HepG2 (cell line): ENCODE measurements around the gene CUL5. TPM values are rescaled to one million over a fixed set of nuclear protein-coding genes. Genes with fewer than 3 reads are reported as not detected.
A peak's percentile ranks its signal among the peaks of the same experiment; 100 is the strongest.

Experiments
- ATAC-seq: fragments of 200-7000 bp; cut with Tn5 transposase; 3 replicates; pipeline ENCODE4 v1.9.1; 2020; ENCODE audit warnings: mild to moderate bottlenecking, moderate library complexity
- BruUV-seq: library from RNA; stranded (reverse); fragments of 400-500 nt; replicated peaks from 2 replicates; lab custom pipeline; 2021; lab: Mats Ljungman, UMichigan
- CTCF ChIA-PET: fragments of 300-600 bp; formaldehyde crosslinking; extraction: SDS; loops from one replicate; lab custom pipeline; 2021; ENCODE audit warnings: low total read pairs, inconsistent platforms, low intra/inter-chr PET ratio; lab: Yijun Ruan, JAX
- POLR2A ChIA-PET: fragments of 350-600 bp; sonication (Branson Sonifier 250); formaldehyde crosslinking; loops from one replicate; lab custom pipeline; 2020; ENCODE audit warnings: antibody characterized with exemption, inconsistent platforms; lab: Yijun Ruan, JAX
- DNase-seq: peaks from one replicate; pipeline ENCODE4 v3.0.0-alpha.2; 2015; ENCODE audit warnings: low spot score
- FAIRE-seq: peaks from 3 replicates; lab custom pipeline; 2011; peaks lifted over from hg19 to GRCh38; lab: Jason Lieb, UNC
- H2AFZ ChIP-seq: one replicate; pipeline ENCODE4 v1.6.1; 2011; ENCODE audit warnings: low read length, inconsistent platforms
- H3K27ac ChIP-seq: fragments of 300-600 bp; 3 replicates; pipeline ENCODE4 v1.8.0; 2011; ENCODE audit warnings: mixed run types, mild to moderate bottlenecking, mixed read lengths, low read length, inconsistent platforms; ENCODE audit not compliant: insufficient read depth; ENCODE audit errors: extremely low read length
- H3K27me3 ChIP-seq, 2 experiments: fragments of 200-600 bp in 1 of 2; 2 replicates in 1 of 2; 3 replicates in 1 of 2; pipeline versions ENCODE4 v1.6.0 to v1.8.0; 2011; ENCODE audit warnings: low read length in 2 of 2, mild to moderate bottlenecking in 2 of 2, moderate library complexity in 2 of 2, inconsistent platforms in 1 of 2; ENCODE audit not compliant: insufficient read depth in 2 of 2, control insufficient read depth in 1 of 2
- H3K36me3 ChIP-seq, 2 experiments: fragments of 200-600 bp in 1 of 2; replicated peaks in 1 of 2; 2 replicates in 1 of 2; 3 replicates in 1 of 2; pipeline versions ENCODE4 v1.5.1 to v1.8.0; 2011; ENCODE audit warnings: low read length in 2 of 2, inconsistent platforms in 1 of 2; ENCODE audit not compliant: insufficient read depth in 2 of 2, control insufficient read depth in 1 of 2
- H3K4me1 ChIP-seq: 2 replicates; pipeline ENCODE4 v1.5.1; 2012; ENCODE audit warnings: low read length, inconsistent platforms; ENCODE audit not compliant: insufficient read depth
- H3K4me2 ChIP-seq: 2 replicates; pipeline ENCODE4 v1.6.0; 2011; ENCODE audit warnings: low read depth, low read length, inconsistent platforms
- H3K4me3 ChIP-seq, 3 experiments: fragments of 200-600 bp in 1 of 3; sonication (generic), shearing (Covaris generic) in 1 of 3; replicated peaks in 1 of 3; 2 replicates each; pipeline ENCODE4 v1.5.1; 2011 to 2016; ENCODE audit warnings: low read length in 3 of 3, inconsistent platforms in 2 of 3, low read depth in 2 of 3, mild to moderate bottlenecking in 2 of 3, control low read depth in 1 of 3, mixed read lengths in 1 of 3; ENCODE audit not compliant: insufficient read depth in 1 of 3
- H3K79me2 ChIP-seq: one replicate; pipeline ENCODE4 v1.6.1; 2011; ENCODE audit warnings: low read length, inconsistent platforms; ENCODE audit not compliant: insufficient read depth
- H3K9ac ChIP-seq: 2 replicates; pipeline ENCODE4 v1.6.0; 2011; ENCODE audit warnings: mild to moderate bottlenecking, low read depth, low read length, inconsistent platforms; ENCODE audit not compliant: insufficient read depth
- H3K9me3 ChIP-seq: 2 replicates; pipeline ENCODE4 v1.5.1; 2012; ENCODE audit warnings: mild to moderate bottlenecking, low read length
- H4K20me1 ChIP-seq: 2 replicates; pipeline ENCODE4 v1.6.0; 2011; ENCODE audit warnings: inconsistent platforms, mild to moderate bottlenecking, low read length, moderate library complexity; ENCODE audit not compliant: insufficient read depth
- BORCS8-MEF2B ChIP-seq: sonication (generic); formaldehyde crosslinking; IDR thresholded peaks from 2 replicates; pipeline ENCODE4 v1.8.0; 2022; ENCODE audit warnings: mild to moderate bottlenecking, missing genetic modification reagents
- FIP1L1 ChIP-seq: fragments of 200-400 bp; formaldehyde crosslinking; IDR thresholded peaks from 2 replicates; pipeline ENCODE4 v1.6.1; 2018; ENCODE audit warnings: low read depth, mild to moderate bottlenecking, low read length, moderate library complexity, borderline replicate concordance; ENCODE audit not compliant: insufficient read depth
- HDAC2 ChIP-seq: sonication (generic); formaldehyde crosslinking; IDR thresholded peaks from 2 replicates; pipeline ENCODE4 v1.4.0; 2020; ENCODE audit warnings: missing genetic modification reagents
- MXD3 ChIP-seq: IDR thresholded peaks from 2 replicates; pipeline ENCODE4 v1.6.1; 2016; ENCODE audit warnings: mild to moderate bottlenecking, missing biosample characterization, missing genetic modification reagents
- NFATC3 ChIP-seq: sonication (generic); formaldehyde crosslinking; IDR thresholded peaks from 2 replicates; pipeline ENCODE4 v1.5.1; 2020; ENCODE audit warnings: mild to moderate bottlenecking, missing genetic modification reagents
- SALL1 ChIP-seq: sonication (generic); formaldehyde crosslinking; IDR thresholded peaks from 2 replicates; pipeline ENCODE4 v1.8.0; 2022; ENCODE audit warnings: mild to moderate bottlenecking, missing genetic modification reagents
- ZNF17 ChIP-seq: sonication (generic); formaldehyde crosslinking; IDR thresholded peaks from 2 replicates; pipeline ENCODE4 v1.5.0; 2020; ENCODE audit warnings: mild to moderate bottlenecking, missing genetic modification reagents
- ZNF224 ChIP-seq: sonication (generic); formaldehyde crosslinking; IDR thresholded peaks from 2 replicates; pipeline ENCODE4 v1.5.0; 2020; ENCODE audit warnings: mild to moderate bottlenecking, missing genetic modification reagents
- ZNF225 ChIP-seq: sonication (generic); formaldehyde crosslinking; IDR thresholded peaks from 2 replicates; pipeline ENCODE4 v1.4.0; 2020; ENCODE audit warnings: mild to moderate bottlenecking, missing genetic modification reagents
- ZNF280D ChIP-seq: sonication (generic); formaldehyde crosslinking; IDR thresholded peaks from 2 replicates; pipeline ENCODE4 v1.5.1; 2020; ENCODE audit warnings: mild to moderate bottlenecking, missing genetic modification reagents
- ZNF367 ChIP-seq: sonication (generic); formaldehyde crosslinking; IDR thresholded peaks from 2 replicates; pipeline ENCODE4 v1.4.0; 2020; ENCODE audit warnings: missing genetic modification reagents, borderline replicate concordance
- ZNF460 ChIP-seq: sonication (generic); formaldehyde crosslinking; IDR thresholded peaks from 2 replicates; pipeline ENCODE4 v1.5.1; 2020; ENCODE audit warnings: missing genetic modification reagents, mild to moderate bottlenecking, borderline replicate concordance
- ZNF572 ChIP-seq: sonication (generic); formaldehyde crosslinking; IDR thresholded peaks from 2 replicates; pipeline ENCODE4 v1.5.1; 2020; ENCODE audit warnings: mild to moderate bottlenecking, missing genetic modification reagents
- ZNF883 ChIP-seq: sonication (generic); formaldehyde crosslinking; IDR thresholded peaks from 2 replicates; pipeline ENCODE4 v1.5.1; 2020; ENCODE audit warnings: mild to moderate bottlenecking, missing genetic modification reagents; ENCODE audit errors: not compliant biosample characterization
- WGBS: methylation state at CpG from one replicate; pipeline ENCODE4 v1.1.6; 2017; ENCODE audit warnings: low lambda C conversion rate; 5-methylcytosine and 5-hydroxymethylcytosine counted together
- in situ Hi-C: cut with HindIII; loops from 2 replicates; pipeline ENCODE4 v1.10.0; 2017; ENCODE audit warnings: low pct_unique_long_range_greater_than_20kb; ENCODE audit not compliant: extremely low pct_ligation_motif_present
- intact Hi-C: fragments of 100-400 bp; cut with micrococcal nuclease; formaldehyde crosslinking; loops from one replicate; pipeline ENCODE4 v1.10.0; 2022; ENCODE audit not compliant: unreplicated experiment
- polyA plus RNA-seq, 8 experiments: library from polyadenylated mRNA; depleted of rRNA in 3 of 8; stranded (reverse) in 7 of 8; unstranded in 1 of 8; fragments of >200 nt; fragmentation: Illumina TruSeq in 4 of 8; extraction: Trizol in 4 of 8; gene quantifications; 2 replicates each; pipeline versions ENCODE4 v1.2.1 to v1.2.3, GENCODE V29; 2011 to 2016; ENCODE audit warnings: low read depth in 4 of 8, missing spikeins in 1 of 8, mixed read lengths in 1 of 8; ENCODE audit not compliant: insufficient read depth in 1 of 8
- total RNA-seq, 5 experiments: library from RNA; depleted of rRNA; stranded (reverse); fragments of >200 nt; fragmentation: Illumina TruSeq; extraction: Trizol; gene quantifications; 2 replicates each; pipeline ENCODE4 v1.2.3, GENCODE V29; 2016; ENCODE audit warnings: low read depth in 1 of 5
- TF ChIP-seq, protein P1 (sequence below): sonication (generic); formaldehyde crosslinking; IDR thresholded peaks from 2 replicates; pipeline ENCODE4 v1.5.0; 2020; ENCODE audit warnings: missing genetic modification reagents
- TF ChIP-seq, protein P2 (sequence below): sonication (generic); formaldehyde crosslinking; IDR thresholded peaks from 2 replicates; pipeline ENCODE4 v1.4.0; 2020; ENCODE audit warnings: missing genetic modification reagents, borderline replicate concordance

CUL5 gene
- total and polyA plus RNA-seq, 2 of the 13 experiments (the other 11 are each of a cell fraction or from before 2014, with no cell fraction given) = 7.0 to 24.7 TPM

GRCh38 chr11:108012139-108012725 is 3.5 kb downstream of the CUL5 start:
- CTCF ChIA-PET = no interaction called here
- H3K27me3 ChIP-seq = no peaks in the 10 kb centered on the region
- 96% methylated on average over 5 of the region's 5 CpGs for WGBS
- no peaks in the 10 kb centered on the region for H3K9me3 ChIP-seq
- peak overlapping the region; percentile 38 for H3K4me2 ChIP-seq
- intact Hi-C loops = no loop called here
- H3K9ac ChIP-seq = no peak overlapping the region
- no peak for ATAC-seq
- no peak overlapping the region for H3K27ac ChIP-seq
- peaks cover 19% of the 10 kb centered on the region for H4K20me1 ChIP-seq
- peaks cover 83% of the 10 kb centered on the region for H3K79me2 ChIP-seq
- in situ Hi-C loops = no loop called here
- H2AFZ ChIP-seq = no peak overlapping the region
- FAIRE-seq = no peak
- peaks cover 4% of the 10 kb centered on the region in 2 experiments; a peak in 3 of 5 replicates for H3K36me3 ChIP-seq
- peaks cover 64% of the 10 kb centered on the region for H3K4me1 ChIP-seq
- no TSS peak for BruUV-seq
- no peak overlapping the region; a peak in 1 of 6 replicates for H3K4me3 ChIP-seq
- POLR2A ChIA-PET = interaction anchor here (0.9 kb wide), 1 partner anchor 15 kb away, joined by 3 read pairs; no protein-coding TSS in a partner anchor
- DNase-seq = no peak
- TF ChIP-seq ZNF883 (CRISPR knock-in tag) (no peak), MXD3 (CRISPR knock-in tag) (no peak), ZNF460 (CRISPR knock-in tag) (no peak), FIP1L1 (no peak), ZNF280D (CRISPR knock-in tag) (no peak), HDAC2 (CRISPR knock-in tag) (no peak), ZNF367 (CRISPR knock-in tag) (no peak), ZNF224 (no peak), NFATC3 (CRISPR knock-in tag) (no peak), SALL1 (CRISPR knock-in tag) (no peak), BORCS8-MEF2B (CRISPR knock-in tag) (no peak), ZNF225 (CRISPR knock-in tag) (no peak), ZNF572 (CRISPR knock-in tag) (no peak), ZNF17 (CRISPR knock-in tag) (no peak)
- TF ChIP-seq, protein P1, sequence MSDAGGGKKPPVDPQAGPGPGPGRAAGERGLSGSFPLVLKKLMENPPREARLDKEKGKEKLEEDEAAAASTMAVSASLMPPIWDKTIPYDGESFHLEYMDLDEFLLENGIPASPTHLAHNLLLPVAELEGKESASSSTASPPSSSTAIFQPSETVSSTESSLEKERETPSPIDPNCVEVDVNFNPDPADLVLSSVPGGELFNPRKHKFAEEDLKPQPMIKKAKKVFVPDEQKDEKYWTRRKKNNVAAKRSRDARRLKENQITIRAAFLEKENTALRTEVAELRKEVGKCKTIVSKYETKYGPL = no peak
- TF ChIP-seq, protein P2, sequence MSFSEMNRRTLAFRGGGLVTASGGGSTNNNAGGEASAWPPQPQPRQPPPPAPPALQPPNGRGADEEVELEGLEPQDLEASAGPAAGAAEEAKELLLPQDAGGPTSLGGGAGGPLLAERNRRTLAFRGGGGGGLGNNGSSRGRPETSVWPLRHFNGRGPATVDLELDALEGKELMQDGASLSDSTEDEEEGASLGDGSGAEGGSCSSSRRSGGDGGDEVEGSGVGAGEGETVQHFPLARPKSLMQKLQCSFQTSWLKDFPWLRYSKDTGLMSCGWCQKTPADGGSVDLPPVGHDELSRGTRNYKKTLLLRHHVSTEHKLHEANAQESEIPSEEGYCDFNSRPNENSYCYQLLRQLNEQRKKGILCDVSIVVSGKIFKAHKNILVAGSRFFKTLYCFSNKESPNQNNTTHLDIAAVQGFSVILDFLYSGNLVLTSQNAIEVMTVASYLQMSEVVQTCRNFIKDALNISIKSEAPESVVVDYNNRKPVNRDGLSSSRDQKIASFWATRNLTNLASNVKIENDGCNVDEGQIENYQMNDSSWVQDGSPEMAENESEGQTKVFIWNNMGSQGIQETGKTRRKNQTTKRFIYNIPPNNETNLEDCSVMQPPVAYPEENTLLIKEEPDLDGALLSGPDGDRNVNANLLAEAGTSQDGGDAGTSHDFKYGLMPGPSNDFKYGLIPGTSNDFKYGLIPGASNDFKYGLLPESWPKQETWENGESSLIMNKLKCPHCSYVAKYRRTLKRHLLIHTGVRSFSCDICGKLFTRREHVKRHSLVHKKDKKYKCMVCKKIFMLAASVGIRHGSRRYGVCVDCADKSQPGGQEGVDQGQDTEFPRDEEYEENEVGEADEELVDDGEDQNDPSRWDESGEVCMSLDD (CRISPR knock-in tag) = no peak
- TF ChIP-seq, all 625 proteins: peak for 0
